Activated naive CD4-positive, alpha-beta T cell treated with anti-CD3 and anti-CD28 coated beads, Interleukin-2, amount 50 U/mL, for 72 hours (primary cell): ENCODE results near the gene TLE5. TPM values are rescaled to one million over a fixed set of nuclear protein-coding genes. Genes with fewer than 3 reads are reported as not detected.
"Not testable (repeated sequence)": the region's sequence is repeated elsewhere in the genome, so short reads cannot be mapped to it uniquely, and the experiment has no call there.

Source experiments
- ATAC-seq, 2 donors: fragments of 150-1000 bp; cut with Tn5 transposase; 2 replicates each; pipeline ENCODE4 v1.10.0; 2021; ENCODE audit warnings: mild to moderate bottlenecking in 2 of 2, moderate library complexity in 2 of 2
- DNase-seq, 2 donors: peaks; one replicate each; pipeline ENCODE4 v3.0.0; 2021 to 2022; ENCODE audit warnings: low spot score in 2 of 2
- H3K27ac Mint-ChIP-seq, 2 donors: one replicate each; pipeline ENCODE4 v1.8.0; 2022; ENCODE audit warnings: mild to moderate bottlenecking in 2 of 2, mixed read lengths in 2 of 2
- H3K36me3 Mint-ChIP-seq, 2 donors: one replicate each; pipeline ENCODE4 v1.8.0; 2022; ENCODE audit warnings: mixed read lengths in 2 of 2
- H3K9me3 Mint-ChIP-seq, 2 donors: one replicate each; pipeline ENCODE4 v1.8.0; 2022; ENCODE audit warnings: mixed read lengths in 2 of 2
- total RNA-seq, 2 donors: library from RNA; stranded (reverse); gene quantifications; one replicate each; pipeline ENCODE4 v1.2.3, GENCODE V29; 2022

The TLE5 gene
- total RNA-seq, 2 donors from 2014 or later, result 335 to 405 TPM

- Mint-ChIP-seq H3K36me3 (no peaks in the 10 kb centered on the region), H3K9me3 (no peaks in the 10 kb centered on the region), H3K27ac (peak overlapping the region in 1 of 2 donors; percentile 69)
- DNase-seq, result no peak
- ATAC-seq, result no peak
Observed at GRCh38 chr19:3098515-3099346, 36.4 kb upstream of the TLE5 start.

- Mint-ChIP-seq H3K27ac (no peak overlapping the region), H3K36me3 (no peaks in the 10 kb centered on the region), H3K9me3 (no peaks in the 10 kb centered on the region)
- DNase-seq, result no peak
- no peak for ATAC-seq
Observed at GRCh38 chr19:3098141-3098514, 35.8 kb upstream of the TLE5 start.

- ATAC-seq (no peak), DNase-seq (no peak)
- no peak overlapping the region for H3K27ac Mint-ChIP-seq
- H3K9me3 Mint-ChIP-seq, result no peaks in the 10 kb centered on the region
- H3K36me3 Mint-ChIP-seq, result no peaks in the 10 kb centered on the region
Observed at GRCh38 chr19:3097442-3097871, 35.2 kb upstream of the TLE5 start.

GRCh38 chr19:3096902-3097326 is 34.6 kb upstream of the TLE5 start:
- ATAC-seq (no peak), DNase-seq (no peak)
- H3K27ac Mint-ChIP-seq, result no peak overlapping the region
- no peaks in the 10 kb centered on the region for H3K9me3 Mint-ChIP-seq
- H3K36me3 Mint-ChIP-seq, result no peaks in the 10 kb centered on the region

GRCh38 chr19:3096267-3096901 is 34.1 kb upstream of the TLE5 start:
- Mint-ChIP-seq H3K9me3 (no peaks in the 10 kb centered on the region), H3K36me3 (no peaks in the 10 kb centered on the region), H3K27ac (no peak overlapping the region)
- DNase-seq (no peak), ATAC-seq (no peak)

- DNase-seq, result peak in 1 of 2 donors; percentile 48
- peak; percentile 39 to 53 for ATAC-seq
- no peaks in the 10 kb centered on the region for H3K9me3 Mint-ChIP-seq
- no peaks in the 10 kb centered on the region for H3K36me3 Mint-ChIP-seq
- H3K27ac Mint-ChIP-seq, result peak overlapping the region; percentile 23 to 74
Observed at GRCh38 chr19:3095441-3096191, 33.3 kb upstream of the TLE5 start.

GRCh38 chr19:3094601-3095440 is 32.5 kb upstream of the TLE5 start:
- no peaks in the 10 kb centered on the region for H3K9me3 Mint-ChIP-seq
- peak in 1 of 2 donors; percentile 42 for DNase-seq
- ATAC-seq, result peak; percentile 40 to 62
- H3K27ac Mint-ChIP-seq, result peak overlapping the region; percentile 23 to 74
- no peaks in the 10 kb centered on the region for H3K36me3 Mint-ChIP-seq

- not testable (repeated sequence) for H3K36me3 Mint-ChIP-seq
Observed at GRCh38 chr19:3089299-3089855, 27.1 kb upstream of the TLE5 start.

GRCh38 chr19:3087769-3088168 is 25.5 kb upstream of the TLE5 start:
- DNase-seq (no peak), ATAC-seq (no peak)
- Mint-ChIP-seq H3K9me3 (no peaks in the 10 kb centered on the region), H3K36me3 (no peaks in the 10 kb centered on the region), H3K27ac (no peak overlapping the region)

More at GRCh38 chr19:3089299-3089855, 27.1 kb upstream of the TLE5 start:
- not testable (repeated sequence) for H3K9me3 Mint-ChIP-seq, DNase-seq, ATAC-seq, H3K27ac Mint-ChIP-seq

GRCh38 chr19:3084943-3085342 is 22.6 kb upstream of the TLE5 start:
- Mint-ChIP-seq H3K36me3 (no peaks in the 10 kb centered on the region), H3K27ac (peak overlapping the region in 1 of 2 donors; percentile 84), H3K9me3 (no peaks in the 10 kb centered on the region)
- ATAC-seq, result no peak
- DNase-seq, result no peak

- ATAC-seq (no peak), DNase-seq (no peak)
- Mint-ChIP-seq H3K27ac (no peak overlapping the region), H3K9me3 (no peaks in the 10 kb centered on the region), H3K36me3 (no peaks in the 10 kb centered on the region)
Observed at GRCh38 chr19:3083964-3084363, 21.7 kb upstream of the TLE5 start.

- Mint-ChIP-seq H3K36me3 (no peaks in the 10 kb centered on the region), H3K9me3 (no peaks in the 10 kb centered on the region), H3K27ac (no peak overlapping the region)
- no peak for DNase-seq
- ATAC-seq, result no peak
Observed at GRCh38 chr19:3082331-3082730, 20.0 kb upstream of the TLE5 start.

- H3K9me3 Mint-ChIP-seq, result no peaks in the 10 kb centered on the region
- H3K27ac Mint-ChIP-seq, result no peak overlapping the region
- H3K36me3 Mint-ChIP-seq, result no peaks in the 10 kb centered on the region
- ATAC-seq (no peak), DNase-seq (no peak)
Observed at GRCh38 chr19:3080286-3080685, 18.0 kb upstream of the TLE5 start.

- no peak for DNase-seq
Observed at GRCh38 chr19:3079578-3079977, 17.3 kb upstream of the TLE5 start.

GRCh38 chr19:3075605-3076431 is 13.5 kb upstream of the TLE5 start:
- DNase-seq (peak in 1 of 2 donors; percentile 87), ATAC-seq (peak; percentile 82 to 87)
- Mint-ChIP-seq H3K36me3 (no peaks in the 10 kb centered on the region), H3K27ac (no peak overlapping the region), H3K9me3 (no peaks in the 10 kb centered on the region)

More at GRCh38 chr19:3079578-3079977, 17.3 kb upstream of the TLE5 start:
- Mint-ChIP-seq H3K36me3 (no peaks in the 10 kb centered on the region), H3K9me3 (no peaks in the 10 kb centered on the region), H3K27ac (no peak overlapping the region)
- ATAC-seq, result no peak
